MM.1S (cell line): ENCODE results near the gene NIPAL4.

Experiments
- DNase-seq: peaks from one replicate; pipeline ENCODE4 v3.0.0-alpha.2; 2015
- H2AFZ ChIP-seq: fragments of 300-600 bp; sonication (generic); 2 replicates; pipeline ENCODE4 v1.6.0; 2016; ENCODE audit warnings: antibody characterized with exemption, low read length
- H3F3A ChIP-seq: fragments of 300-600 bp; sonication (generic); 2 replicates; pipeline ENCODE4 v1.6.1; 2016; ENCODE audit warnings: mild to moderate bottlenecking, antibody characterized with exemption, low read length, moderate library complexity, mixed read lengths; ENCODE audit not compliant: insufficient read depth
- H3K27ac ChIP-seq: fragments of 300-600 bp; sonication (generic); 2 replicates; pipeline ENCODE4 v1.5.1; 2016; ENCODE audit warnings: mild to moderate bottlenecking, low read length
- H3K27me3 ChIP-seq: fragments of 300-600 bp; sonication (generic); replicated peaks from 2 replicates; pipeline ENCODE4 v1.6.0; 2016; ENCODE audit warnings: low read length; ENCODE audit not compliant: insufficient read depth
- H3K36me3 ChIP-seq: fragments of 300-600 bp; sonication (generic); replicated peaks from 2 replicates; pipeline ENCODE4 v1.6.1; 2016; ENCODE audit warnings: mild to moderate bottlenecking, low read length, mixed read lengths; ENCODE audit not compliant: insufficient read depth
- H3K4me1 ChIP-seq: fragments of 300-600 bp; sonication (generic); 2 replicates; pipeline ENCODE4 v1.6.1; 2016; ENCODE audit warnings: low read length, mixed read lengths
- H3K4me2 ChIP-seq: fragments of 300-600 bp; sonication (generic); 2 replicates; pipeline ENCODE4 v1.6.0; 2016; ENCODE audit warnings: low read depth, low read length
- H3K4me3 ChIP-seq: fragments of 300-600 bp; sonication (generic); 2 replicates; pipeline ENCODE4 v1.5.1; 2016; ENCODE audit warnings: low read length, mixed read lengths
- H3K79me2 ChIP-seq: fragments of 300-600 bp; sonication (generic); 2 replicates; pipeline ENCODE4 v1.6.1; 2016; ENCODE audit warnings: mixed run types, low read length, mixed read lengths
- H3K9ac ChIP-seq: fragments of 300-600 bp; sonication (generic); 2 replicates; pipeline ENCODE4 v1.6.1; 2016; ENCODE audit warnings: low read length, mixed read lengths
- H3K9me2 ChIP-seq: fragments of 300-600 bp; sonication (generic); replicated peaks from 2 replicates; pipeline ENCODE4 v1.6.1; 2016; ENCODE audit warnings: mild to moderate bottlenecking, low read length, mixed read lengths; ENCODE audit not compliant: insufficient read depth
- H3K9me3 ChIP-seq: fragments of 300-600 bp; sonication (generic); replicated peaks from 2 replicates; pipeline ENCODE4 v1.6.1; 2016; ENCODE audit warnings: mild to moderate bottlenecking, low read length, mixed read lengths; ENCODE audit not compliant: insufficient read depth
- H4K20me1 ChIP-seq: fragments of 300-600 bp; sonication (generic); 2 replicates; pipeline ENCODE4 v1.6.1; 2016; ENCODE audit warnings: mild to moderate bottlenecking, low read length, moderate library complexity, mixed read lengths; ENCODE audit not compliant: insufficient read depth
- EZH2 ChIP-seq: fragments of 300-600 bp; sonication (generic); optimal IDR thresholded peaks from 2 replicates; pipeline ENCODE3; 2017; ENCODE audit warnings: low read depth, mild to moderate bottlenecking, antibody characterized with exemption, low read length, mixed read lengths
- EZH2phosphoT487 ChIP-seq: fragments of 300-600 bp; sonication (generic); IDR thresholded peaks from 2 replicates; pipeline ENCODE4 v1.6.1; 2018; ENCODE audit warnings: antibody characterized with exemption, low read length
- TF ChIP-seq, protein P1 (sequence below): fragments of 300-600 bp; sonication (generic); IDR thresholded peaks from 2 replicates; pipeline ENCODE4 v1.5.1; 2016; ENCODE audit warnings: antibody characterized with exemption, low read length, mixed read lengths

NIPAL4 gene

DNA sequence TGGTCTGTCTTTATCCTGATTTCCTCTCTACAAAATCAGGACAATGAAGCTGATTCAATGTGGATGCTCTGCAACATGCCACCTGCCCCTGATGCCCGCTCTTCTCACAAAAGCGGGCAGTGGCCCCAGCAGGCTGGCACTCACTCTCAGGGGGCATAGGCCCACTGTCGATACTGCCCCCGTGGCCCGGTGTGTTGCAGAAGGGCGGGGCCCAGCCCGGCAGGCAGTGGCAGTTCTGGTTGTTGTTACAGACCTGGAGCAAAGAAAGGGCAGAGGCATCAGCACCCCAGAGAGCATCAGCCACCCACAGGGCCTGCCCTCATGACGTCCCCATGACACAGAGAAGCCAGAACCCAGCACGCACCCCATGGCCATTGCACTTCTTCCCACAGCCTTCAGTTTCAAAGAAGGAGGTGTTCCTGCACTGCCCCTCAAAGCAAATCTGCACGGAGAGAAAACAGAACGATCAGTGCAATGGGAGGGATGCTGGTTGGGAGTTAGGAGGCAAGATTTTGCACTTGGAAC lies 31.5 kb downstream of the NIPAL4 start:
- no peak for TF ChIP-seq EZH2phosphoT487
- TF ChIP-seq EZH2, result no peak
- TF ChIP-seq, protein P1, sequence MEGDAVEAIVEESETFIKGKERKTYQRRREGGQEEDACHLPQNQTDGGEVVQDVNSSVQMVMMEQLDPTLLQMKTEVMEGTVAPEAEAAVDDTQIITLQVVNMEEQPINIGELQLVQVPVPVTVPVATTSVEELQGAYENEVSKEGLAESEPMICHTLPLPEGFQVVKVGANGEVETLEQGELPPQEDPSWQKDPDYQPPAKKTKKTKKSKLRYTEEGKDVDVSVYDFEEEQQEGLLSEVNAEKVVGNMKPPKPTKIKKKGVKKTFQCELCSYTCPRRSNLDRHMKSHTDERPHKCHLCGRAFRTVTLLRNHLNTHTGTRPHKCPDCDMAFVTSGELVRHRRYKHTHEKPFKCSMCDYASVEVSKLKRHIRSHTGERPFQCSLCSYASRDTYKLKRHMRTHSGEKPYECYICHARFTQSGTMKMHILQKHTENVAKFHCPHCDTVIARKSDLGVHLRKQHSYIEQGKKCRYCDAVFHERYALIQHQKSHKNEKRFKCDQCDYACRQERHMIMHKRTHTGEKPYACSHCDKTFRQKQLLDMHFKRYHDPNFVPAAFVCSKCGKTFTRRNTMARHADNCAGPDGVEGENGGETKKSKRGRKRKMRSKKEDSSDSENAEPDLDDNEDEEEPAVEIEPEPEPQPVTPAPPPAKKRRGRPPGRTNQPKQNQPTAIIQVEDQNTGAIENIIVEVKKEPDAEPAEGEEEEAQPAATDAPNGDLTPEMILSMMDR, result no peak
- H3K4me3 ChIP-seq, result no peak overlapping the region
- H3K27me3 ChIP-seq, result no peaks in the 10 kb centered on the region
- no peaks in the 10 kb centered on the region for H4K20me1 ChIP-seq
- H3K9ac ChIP-seq, result no peak overlapping the region
- H3F3A ChIP-seq, result no peaks in the 10 kb centered on the region
- H3K9me3 ChIP-seq, result no peaks in the 10 kb centered on the region
- no peak overlapping the region for H3K27ac ChIP-seq
- no peak for DNase-seq
- H3K9me2 ChIP-seq, result no peaks in the 10 kb centered on the region
- no peaks in the 10 kb centered on the region for H3K79me2 ChIP-seq
- no peaks in the 10 kb centered on the region for H3K36me3 ChIP-seq
- H2AFZ ChIP-seq, result no peak overlapping the region
- H3K4me1 ChIP-seq, result 0 out of 2 replicates have a peak, but pooled peaks cover 6% of the 10 kb centered on the region
- no peak overlapping the region for H3K4me2 ChIP-seq

DNA sequence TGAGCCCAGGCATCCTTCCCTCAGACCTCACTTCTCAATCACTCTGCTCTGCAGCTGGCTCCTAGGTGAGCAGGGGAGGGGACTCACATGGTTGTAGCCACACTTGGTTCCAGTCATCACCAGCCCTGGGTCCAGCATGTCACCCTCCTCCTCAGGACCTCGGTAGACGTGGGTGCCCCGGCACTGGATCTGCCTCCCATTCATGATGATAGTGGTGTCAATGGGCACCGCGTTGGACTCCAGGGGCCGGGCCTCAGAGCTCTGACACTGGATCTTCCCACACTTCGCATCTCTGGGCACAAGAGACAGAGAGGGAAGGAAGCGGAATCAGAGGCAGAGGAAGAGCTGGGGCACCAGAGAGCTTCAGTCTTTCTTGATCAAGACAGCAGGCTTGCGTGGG lies 32.9 kb downstream of the NIPAL4 start:
- no peaks in the 10 kb centered on the region for H3F3A ChIP-seq
- H3K4me1 ChIP-seq, result no peaks in the 10 kb centered on the region
- no peak overlapping the region for H3K4me2 ChIP-seq
- H3K27ac ChIP-seq, result no peak overlapping the region
- H3K9me3 ChIP-seq, result no peaks in the 10 kb centered on the region
- TF ChIP-seq EZH2, result no peak
- TF ChIP-seq, protein P1, result no peak
- no peak for TF ChIP-seq EZH2phosphoT487
- H2AFZ ChIP-seq, result no peak overlapping the region
- H4K20me1 ChIP-seq, result no peaks in the 10 kb centered on the region
- no peaks in the 10 kb centered on the region for H3K27me3 ChIP-seq
- H3K36me3 ChIP-seq, result no peaks in the 10 kb centered on the region
- H3K9me2 ChIP-seq, result no peaks in the 10 kb centered on the region
- no peak for DNase-seq
- no peaks in the 10 kb centered on the region for H3K79me2 ChIP-seq
- no peak overlapping the region for H3K9ac ChIP-seq
- H3K4me3 ChIP-seq, result no peak overlapping the region

DNA sequence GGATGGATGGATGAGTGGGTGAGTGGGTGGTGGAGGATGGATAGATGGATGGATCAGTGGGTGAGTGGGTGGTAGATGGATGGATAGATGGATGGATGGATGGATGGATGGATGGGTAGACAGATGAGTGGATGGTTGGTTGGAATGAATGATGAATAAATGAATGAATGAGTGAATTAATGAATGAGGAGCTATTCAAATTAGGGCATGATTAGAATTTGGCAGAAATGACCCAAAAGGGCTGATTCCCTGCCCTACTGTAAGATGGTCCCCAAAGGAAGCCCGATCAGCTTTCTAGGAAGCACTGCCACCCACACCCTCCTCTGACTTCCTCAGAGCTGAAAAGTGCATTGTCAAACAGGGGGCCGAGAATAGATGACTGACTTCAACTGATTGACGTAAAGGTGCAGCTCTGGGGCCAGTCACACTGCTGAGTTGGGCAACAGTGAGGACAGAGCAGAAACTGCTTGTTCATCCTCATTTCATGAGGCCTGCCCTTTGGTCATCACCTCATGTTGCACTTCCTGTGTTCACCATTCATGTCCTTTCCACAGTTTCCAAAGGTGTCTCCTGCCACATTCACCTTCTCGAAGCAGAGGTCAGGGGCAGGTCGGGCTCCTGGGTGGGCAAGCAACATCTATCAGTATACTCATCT lies 34.3 kb downstream of the NIPAL4 start:
- Histone ChIP-seq H3K27me3 (no peaks in the 10 kb centered on the region), H3K36me3 (no peaks in the 10 kb centered on the region), H3K4me3 (no peak overlapping the region), H2AFZ (no peak overlapping the region), H3K9me3 (no peaks in the 10 kb centered on the region), H3F3A (no peaks in the 10 kb centered on the region), H3K9me2 (no peaks in the 10 kb centered on the region), H3K79me2 (no peaks in the 10 kb centered on the region), H4K20me1 (no peaks in the 10 kb centered on the region), H3K4me2 (no peak overlapping the region), H3K4me1 (no peaks in the 10 kb centered on the region), H3K9ac (no peak overlapping the region), H3K27ac (no peak overlapping the region)
- no peak for TF ChIP-seq EZH2phosphoT487
- DNase-seq, result no peak

DNA sequence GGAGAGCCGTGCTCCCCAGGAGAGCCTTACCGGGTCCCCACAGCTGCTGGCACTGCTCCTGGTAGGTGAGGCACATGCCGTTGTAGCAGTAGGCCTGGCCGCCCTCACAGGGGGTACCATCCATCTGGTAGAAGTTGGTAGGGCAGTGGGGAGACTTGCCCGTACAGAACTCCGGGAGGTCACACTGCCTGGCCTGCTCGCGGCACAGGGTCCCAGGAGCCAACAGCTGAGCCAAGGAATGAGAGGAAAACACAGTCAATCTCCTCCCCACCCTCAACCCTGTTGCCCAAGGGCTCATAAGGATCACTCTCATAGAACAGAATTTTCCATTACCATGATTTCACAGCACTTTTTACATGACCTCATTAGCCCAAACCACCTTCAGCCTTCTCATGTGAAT lies 36.9 kb downstream of the NIPAL4 start:
- Histone ChIP-seq H4K20me1 (no peaks in the 10 kb centered on the region), H3K27ac (no peak overlapping the region), H3K4me2 (no peak overlapping the region), H3K9ac (no peak overlapping the region), H3K79me2 (no peaks in the 10 kb centered on the region), H3K27me3 (no peaks in the 10 kb centered on the region), H3K4me1 (peaks cover 2% of the 10 kb centered on the region), H3F3A (no peaks in the 10 kb centered on the region), H2AFZ (no peak overlapping the region), H3K36me3 (no peaks in the 10 kb centered on the region), H3K9me3 (no peaks in the 10 kb centered on the region), H3K4me3 (no peak overlapping the region), H3K9me2 (no peaks in the 10 kb centered on the region)
- no peak for DNase-seq
- no peak for TF ChIP-seq EZH2phosphoT487
- TF ChIP-seq, protein P1, result no peak
- TF ChIP-seq EZH2, result no peak
